PC-3 (cell line): ENCODE data around the gene HIPK1. TPM values are rescaled to one million over a fixed set of nuclear protein-coding genes. Genes with fewer than 3 reads are reported as not detected.

ENCODE experiments used
- ATAC-seq: fragments of 200-7000 bp; cut with Tn5 transposase; 2 replicates; pipeline ENCODE4 v1.9.1; 2020; ENCODE audit warnings: mild to moderate bottlenecking, moderate library complexity
- Bru-seq: library from RNA; stranded (reverse); fragments of 400-500 nt; gene quantifications from one replicate; lab custom pipeline; 2021; lab: Mats Ljungman, UMichigan
- BruChase-seq, 2 experiments: library from RNA; stranded (reverse); fragments of 400-500 nt; gene quantifications; one replicate each; lab custom pipeline; 2021; lab: Mats Ljungman, UMichigan
- BruUV-seq: library from RNA; stranded (reverse); fragments of 400-500 nt; replicated peaks from 2 replicates; lab custom pipeline; 2021; lab: Mats Ljungman, UMichigan
- CTCF ChIA-PET: fragments of 300-600 bp; sonication (Branson Sonifier 250); formaldehyde crosslinking; loops from one replicate; lab custom pipeline; 2022; ENCODE audit warnings: antibody characterized with exemption; lab: Charles Lee
- POLR2A ChIA-PET: fragments of 300-600 bp; sonication (Branson Sonifier 250); formaldehyde crosslinking; loops from one replicate; lab custom pipeline; 2022; ENCODE audit warnings: antibody characterized with exemption; ENCODE audit not compliant: unreplicated experiment; lab: Charles Lee
- DNase-seq: peaks from one replicate; pipeline ENCODE4 v3.0.0-alpha.2; 2015
- H2AFZ ChIP-seq: fragments of 300-600 bp; sonication (generic); 2 replicates; pipeline ENCODE4 v1.6.0; 2016; ENCODE audit warnings: antibody characterized with exemption, low read length
- H3F3A ChIP-seq: fragments of 300-600 bp; sonication (generic); one replicate; pipeline ENCODE4 v1.6.0; 2017; ENCODE audit warnings: antibody characterized with exemption, low read length, control low read depth, mild to moderate bottlenecking; ENCODE audit not compliant: unreplicated experiment
- H3K27ac ChIP-seq: fragments of 300-600 bp; sonication (generic); 2 replicates; pipeline ENCODE4 v1.5.1; 2016; ENCODE audit warnings: mild to moderate bottlenecking, low read length
- H3K27me3 ChIP-seq: fragments of 300-600 bp; sonication (generic); 2 replicates; pipeline ENCODE4 v1.6.1; 2016; ENCODE audit warnings: low read length, mixed read lengths
- H3K36me3 ChIP-seq: fragments of 300-600 bp; sonication (generic); 2 replicates; pipeline ENCODE4 v1.6.1; 2016; ENCODE audit warnings: low read depth, mixed run types, low read length, mixed read lengths
- H3K4me1 ChIP-seq: fragments of 300-600 bp; sonication (generic); 2 replicates; pipeline ENCODE4 v1.5.1; 2016; ENCODE audit warnings: low read length; ENCODE audit not compliant: insufficient read depth
- H3K4me2 ChIP-seq: fragments of 300-600 bp; sonication (generic); 2 replicates; pipeline ENCODE4 v1.6.0; 2016; ENCODE audit warnings: low read length
- H3K4me3 ChIP-seq: fragments of 300-600 bp; sonication (generic); 2 replicates; pipeline ENCODE4 v1.5.1; 2016; ENCODE audit warnings: mild to moderate bottlenecking, low read length, mixed read lengths
- H3K79me2 ChIP-seq: fragments of 300-600 bp; sonication (generic); 2 replicates; pipeline ENCODE4 v1.6.1; 2017; ENCODE audit warnings: low read length, mixed read lengths
- H3K9ac ChIP-seq: fragments of 300-600 bp; sonication (generic); 2 replicates; pipeline ENCODE4 v1.6.0; 2016; ENCODE audit warnings: mild to moderate bottlenecking, low read length
- H3K9me2 ChIP-seq: fragments of 300-600 bp; sonication (generic); replicated peaks from 2 replicates; pipeline ENCODE4 v1.6.1; 2016; ENCODE audit warnings: mixed run types, low read length, mixed read lengths
- H3K9me3 ChIP-seq: fragments of 300-600 bp; sonication (generic); 2 replicates; pipeline ENCODE4 v1.6.1; 2016; ENCODE audit warnings: low read length, mixed read lengths
- H4K20me1 ChIP-seq: fragments of 300-600 bp; sonication (generic); 2 replicates; pipeline ENCODE4 v1.6.1; 2016; ENCODE audit warnings: low read length, mixed read lengths
- CTCF ChIP-seq: fragments of 300-600 bp; sonication (generic); conservative IDR thresholded peaks from 2 replicates; pipeline ENCODE4 v1.5.1; 2017; ENCODE audit warnings: antibody characterized with exemption, low read depth, mild to moderate bottlenecking, low read length
- EZH2 ChIP-seq: fragments of 300-600 bp; sonication (generic); IDR thresholded peaks from one replicate; pipeline ENCODE4 v1.6.1; 2017; ENCODE audit warnings: antibody characterized with exemption, mild to moderate bottlenecking, low read length; ENCODE audit not compliant: unreplicated experiment
- EZH2phosphoT487 ChIP-seq: fragments of 300-600 bp; sonication (generic); IDR thresholded peaks from 2 replicates; pipeline ENCODE4 v1.6.1; 2018; ENCODE audit warnings: mild to moderate bottlenecking, antibody characterized with exemption, low read length, borderline replicate concordance
- intact Hi-C: fragments of 100-400 bp; cut with micrococcal nuclease; formaldehyde crosslinking; loops from 2 replicates; pipeline ENCODE4 v1.9.0; 2023
- long read RNA-seq: library from polyadenylated mRNA; unstranded; transcript quantifications from one replicate; pipeline ENCODE4 v2.0.0, GENCODE V29; 2021; ENCODE audit not compliant: unreplicated experiment
- total RNA-seq: library from RNA; depleted of rRNA; stranded (reverse); fragments of >200 nt; gene quantifications from 2 replicates; pipeline ENCODE4 v1.2.3, GENCODE V29; 2014; rRNA removed

HIPK1 gene
- total RNA-seq (18.7 and 19.9 TPM in 2 replicates), Bru-seq, nascent RNA (percentile 77 among the genes with signal in this experiment), BruChase-seq, experiment 1, labeled RNA remaining after a 6-hour chase (percentile 91 among the genes with signal in this experiment), BruChase-seq, experiment 2, labeled RNA remaining after a 2-hour chase (percentile 86 among the genes with signal in this experiment)
- long read RNA-seq, partial matches to known transcripts, result 89 of 91 reads
- long read RNA-seq, other reads (novel, unspliced or antisense), result 2 of 91 reads

DNA sequence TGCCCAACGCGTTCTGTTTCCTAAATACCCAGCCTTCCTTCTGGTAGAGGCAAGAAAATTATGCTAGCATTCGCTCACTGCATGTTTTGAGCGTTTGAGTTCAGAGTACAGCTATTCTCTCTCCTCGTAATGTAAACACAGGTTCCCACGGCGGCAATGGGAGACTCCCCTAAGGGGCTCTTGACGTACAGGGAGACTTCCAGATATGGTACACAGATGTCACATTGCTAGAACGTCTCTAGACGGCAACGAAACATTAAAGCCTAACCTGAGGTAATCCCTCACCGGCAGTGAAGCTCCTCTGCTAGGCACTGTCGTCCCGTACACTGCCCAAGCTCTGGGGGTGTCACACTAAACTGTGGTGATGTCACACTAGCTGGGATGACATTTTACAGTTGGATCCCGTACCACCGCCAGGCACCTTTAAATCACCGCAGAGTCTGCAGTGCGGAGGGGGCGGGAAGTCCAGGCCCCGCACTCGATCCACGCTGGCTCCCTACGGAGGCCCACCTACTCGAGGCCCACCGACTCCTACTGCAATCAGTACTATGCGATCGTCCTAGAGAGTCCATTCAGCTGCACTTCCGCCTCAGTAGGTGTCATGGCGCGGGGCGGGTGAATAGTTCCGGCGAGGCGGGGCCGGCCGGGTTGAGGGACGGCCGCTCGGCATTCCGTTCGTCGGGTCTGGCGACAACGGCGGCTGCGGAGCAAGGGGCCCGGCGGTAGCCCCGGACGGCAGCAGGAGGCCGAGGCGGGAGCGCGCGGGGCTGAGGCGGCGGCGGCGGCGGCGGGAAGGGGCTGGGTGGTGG, at the start of gene HIPK1:
HIPK1 (plus strand) TSS at position 384 of the 809 bp plus-strand sequence.
- Histone ChIP-seq H3K27me3 (no peaks in the 10 kb centered on the region), H3K9ac (peak within 1 kb of the TSS; percentile 82), H3K4me3 (peak within 1 kb of the TSS; percentile 86), H3K4me1 (peaks cover 32% of the 10 kb centered on the region), H3K9me2 (no peaks in the 10 kb centered on the region), H3K4me2 (peak within 1 kb of the TSS; percentile 96), H3K79me2 (peaks cover 55% of the 10 kb centered on the region), H3K9me3 (no peaks in the 10 kb centered on the region), H2AFZ (peak within 1 kb of the TSS; percentile 99), H3K36me3 (no peaks in the 10 kb centered on the region), H3F3A (no peaks in the 10 kb centered on the region), H4K20me1 (peaks cover 20% of the 10 kb centered on the region; the same call in 1 of the 2 replicates), H3K27ac (peak within 1 kb of the TSS; percentile 41)
- CTCF ChIA-PET, result interaction anchor here (0.5 kb wide), 1 partner anchor 117 kb away, joined by 3 read pairs; the partner anchor contains the start of gene RSBN1
- intact Hi-C loops, result loop anchor here (1.0 kb wide), 1 partner anchor 24 kb away; the partner anchor contains the start of gene DCLRE1B
- ATAC-seq (peak; percentile 74), DNase-seq (peak; percentile 85)
- BruUV-seq, result TSS peak; percentile 81
- TF ChIP-seq EZH2phosphoT487 (no peak), CTCF (no peak), EZH2 (no peak)
- POLR2A ChIA-PET, result interaction anchor here (1.3 kb wide), 1 partner anchor 25 kb away, joined by 10 read pairs; the partner anchor contains the start of gene AP4B1

DNA sequence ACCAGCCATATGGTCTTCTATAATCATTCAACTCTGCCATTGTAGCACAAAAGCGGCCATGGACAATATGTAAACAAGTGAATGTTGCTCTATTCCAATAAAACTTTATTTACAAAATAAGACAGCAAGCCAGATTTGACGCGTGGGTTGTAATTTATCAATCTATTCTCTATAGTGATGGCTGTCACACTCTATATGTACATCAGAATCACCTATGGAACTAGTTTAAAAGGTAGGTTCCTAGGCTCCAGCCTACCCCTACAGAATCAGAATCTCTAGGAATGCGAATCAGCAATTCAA, 49.4 kb upstream of the HIPK1 start:
- BruUV-seq, result no TSS peak
- intact Hi-C loops, result no loop called here
- Histone ChIP-seq H3K9me3 (no peaks in the 10 kb centered on the region), H3K36me3 (no peaks in the 10 kb centered on the region), H3K9me2 (no peaks in the 10 kb centered on the region), H3K4me1 (0 out of 2 replicates have a peak, but pooled peaks cover 3% of the 10 kb centered on the region), H4K20me1 (no peaks in the 10 kb centered on the region), H3F3A (no peaks in the 10 kb centered on the region), H2AFZ (no peak overlapping the region), H3K4me3 (no peak overlapping the region), H3K9ac (no peak overlapping the region), H3K27ac (no peak overlapping the region), H3K27me3 (no peaks in the 10 kb centered on the region), H3K79me2 (no peaks in the 10 kb centered on the region), H3K4me2 (no peak overlapping the region)
- POLR2A ChIA-PET, result interaction anchor here (0.6 kb wide), 2 partner anchors 126 to 424 kb away, joined by 3 to 5 read pairs; no protein-coding TSS in a partner anchor
- TF ChIP-seq EZH2phosphoT487 (no peak), EZH2 (no peak), CTCF (no peak)
- ATAC-seq, result no peak
- CTCF ChIA-PET, result no interaction called here
- no peak for DNase-seq
